Muscle layer of colon (tissue), 2 donors: Measurements from ENCODE around the gene GNL2.
"Not testable (repeated sequence)": the region's sequence is repeated elsewhere in the genome, so short reads cannot be mapped to it uniquely, and the experiment has no call there.

Experiments
- H3K27ac ChIP-seq: one replicate; pipeline ENCODE4 v1.7.0; 2013; ENCODE audit warnings: low read depth, mild to moderate bottlenecking, low read length, moderate library complexity
- H3K27me3 ChIP-seq, 2 donors: one replicate each; pipeline ENCODE4 v1.7.0; 2013; ENCODE audit warnings: low read length in 2 of 2, mild to moderate bottlenecking in 2 of 2; ENCODE audit not compliant: insufficient read depth in 2 of 2, control insufficient read depth in 1 of 2
- H3K36me3 ChIP-seq: one replicate; pipeline ENCODE4 v1.7.0; 2013; ENCODE audit warnings: mild to moderate bottlenecking, low read length; ENCODE audit not compliant: insufficient read depth
- H3K4me1 ChIP-seq: one replicate; pipeline ENCODE4 v1.7.0; 2013; ENCODE audit warnings: mild to moderate bottlenecking, low read length; ENCODE audit not compliant: insufficient read depth
- H3K4me3 ChIP-seq, 2 donors: one replicate each; pipeline ENCODE4 v1.7.0; 2013; ENCODE audit warnings: low read length in 2 of 2, low read depth in 1 of 2, mild to moderate bottlenecking in 1 of 2, moderate library complexity in 1 of 2
- H3K9ac ChIP-seq: one replicate; pipeline ENCODE4 v1.7.0; 2013; ENCODE audit warnings: low read length
- H3K9me3 ChIP-seq: one replicate; pipeline ENCODE4 v1.7.0; 2013; ENCODE audit warnings: mild to moderate bottlenecking, low read length
- donor health status: abdominal sarcoma.
- donor health status: Adenocarcinoma of cecum.

GNL2 gene

DNA sequence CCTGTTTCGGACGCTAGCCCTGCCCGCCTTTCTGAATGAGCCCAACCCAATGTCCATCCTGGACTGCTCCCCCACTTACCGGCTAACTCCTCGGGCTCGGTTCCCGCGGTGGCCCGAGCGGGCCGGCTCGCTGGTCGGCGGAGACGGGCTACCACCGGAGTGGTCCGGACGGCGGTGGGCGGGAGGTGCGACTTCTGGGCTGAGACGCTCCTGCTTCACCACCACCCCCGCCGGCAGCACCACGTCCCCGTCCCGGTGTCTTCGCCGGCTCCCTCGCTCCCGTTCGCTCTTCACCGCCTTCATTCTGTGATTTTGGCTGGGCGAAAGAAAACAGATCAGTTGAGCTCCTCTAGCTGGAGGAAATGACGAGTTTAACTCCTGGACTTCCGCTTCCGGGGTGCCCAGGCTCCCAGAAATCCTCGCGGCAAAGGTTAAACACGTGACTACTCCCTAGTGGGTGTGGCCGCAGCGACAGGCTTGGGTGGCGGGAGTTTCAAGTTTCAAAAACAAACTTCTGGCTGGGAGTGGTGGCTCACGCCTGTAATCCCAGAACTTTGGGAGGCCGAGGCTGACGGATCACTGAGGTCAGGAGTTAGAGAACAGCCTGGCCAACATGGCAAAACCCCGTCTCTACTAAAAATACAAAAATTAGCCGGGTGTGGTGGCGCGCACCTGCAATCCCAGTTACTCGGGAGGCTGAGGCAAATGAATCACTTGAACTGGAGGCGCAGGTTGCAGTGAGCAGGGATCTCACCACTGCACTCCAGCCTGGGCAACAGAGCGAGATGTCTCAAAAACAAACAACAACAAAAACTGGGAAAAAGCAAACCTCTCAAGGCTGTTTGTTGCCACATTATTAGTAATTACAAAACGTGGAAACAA lies 41.6 kb downstream of the GNL2 start, which contains the start of gene SNIP1:
Gene SNIP1 (minus strand): TSS at position 367 of the 882 bp plus-strand sequence. CDS start 64 bp downstream, at position 303.
- Histone ChIP-seq H3K4me3 (peak within 1 kb of the TSS; percentile 36 to 96), H3K4me1 (peaks cover 35% of the 10 kb centered on the region), H3K27ac (peak within 1 kb of the TSS; percentile 62), H3K9me3 (no peaks in the 10 kb centered on the region), H3K27me3 (no peaks in the 10 kb centered on the region), H3K9ac (peak within 1 kb of the TSS; percentile 82), H3K36me3 (peaks cover 19% of the 10 kb centered on the region)

DNA sequence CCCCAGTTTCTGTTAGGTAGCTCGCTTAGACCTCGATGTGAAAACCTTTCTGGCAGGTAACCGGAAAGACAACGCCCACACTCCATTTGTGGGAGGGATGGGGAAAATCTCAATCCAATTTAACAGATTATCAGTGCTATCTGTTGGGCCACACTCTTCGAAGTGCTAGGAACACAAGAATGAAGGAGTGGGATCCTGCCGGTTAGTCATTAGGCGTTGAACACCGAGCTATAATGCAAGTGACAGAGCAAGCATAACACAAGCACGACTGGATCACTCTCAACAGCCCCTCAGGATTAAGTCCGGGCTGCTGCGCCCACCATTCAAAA lies 42.2 kb downstream of the GNL2 start:
- H3K27ac ChIP-seq = peak overlapping the region; percentile 62

DNA sequence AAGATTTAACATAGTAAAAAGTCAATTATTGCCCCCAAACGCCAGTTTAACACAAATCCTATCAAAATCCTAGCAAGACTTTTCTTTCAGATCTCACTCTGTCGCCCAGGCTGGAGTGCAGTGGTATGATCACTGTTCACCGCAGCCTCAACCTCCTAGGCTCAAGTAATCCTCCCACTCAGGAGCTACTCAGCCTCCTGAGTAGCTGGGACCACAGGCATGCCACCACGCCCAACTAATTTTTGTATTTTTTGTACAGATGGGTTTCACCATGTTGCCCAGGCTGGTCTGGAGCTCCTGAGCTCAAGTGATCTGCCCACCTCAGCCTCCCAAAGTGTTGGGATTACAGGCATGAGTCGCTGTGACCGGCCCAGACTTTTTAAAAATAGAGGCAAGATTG lies 46.4 kb downstream of the GNL2 start:
- Histone ChIP-seq H3K4me3 (no peak overlapping the region), H3K4me1 (peaks cover 16% of the 10 kb centered on the region), H3K9me3 (no peaks in the 10 kb centered on the region), H3K27me3 (no peaks in the 10 kb centered on the region), H3K27ac (no peak overlapping the region), H3K36me3 (peaks cover 37% of the 10 kb centered on the region), H3K9ac (no peak overlapping the region)

More for the DNA sequence above, 42.2 kb downstream of the GNL2 start:
- Histone ChIP-seq H3K4me1 (peaks cover 35% of the 10 kb centered on the region), H3K27me3 (no peaks in the 10 kb centered on the region), H3K9me3 (no peaks in the 10 kb centered on the region), H3K36me3 (peaks cover 20% of the 10 kb centered on the region), H3K4me3 (peak overlapping the region; percentile 36 to 96), H3K9ac (peak overlapping the region; percentile 82)

DNA sequence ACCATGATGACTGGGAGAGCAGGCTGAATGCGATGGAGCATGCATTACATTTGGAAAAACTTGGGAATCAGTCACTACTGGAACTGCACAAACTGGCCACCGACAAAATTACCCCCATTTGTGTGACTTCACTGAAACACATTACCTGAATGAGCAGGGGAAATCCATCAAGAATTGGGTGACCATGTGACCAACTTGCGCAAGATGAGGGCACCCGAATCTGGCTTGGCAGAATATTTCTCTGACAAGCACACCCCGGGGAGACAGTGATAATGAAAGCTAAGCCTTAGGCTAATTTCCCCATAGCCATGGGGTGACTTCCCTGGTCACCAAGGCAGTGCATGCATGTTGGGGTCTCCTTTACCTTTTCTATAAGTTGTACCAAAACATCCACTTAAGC lies 50.7 kb downstream of the GNL2 start:
- H3K4me3 ChIP-seq = no peak overlapping the region
- H3K27me3 ChIP-seq = no peaks in the 10 kb centered on the region
- peaks cover 41% of the 10 kb centered on the region for H3K36me3 ChIP-seq
- no peaks in the 10 kb centered on the region for H3K4me1 ChIP-seq
- H3K9ac ChIP-seq = no peak overlapping the region
- no peak overlapping the region for H3K27ac ChIP-seq
- no peaks in the 10 kb centered on the region for H3K9me3 ChIP-seq

DNA sequence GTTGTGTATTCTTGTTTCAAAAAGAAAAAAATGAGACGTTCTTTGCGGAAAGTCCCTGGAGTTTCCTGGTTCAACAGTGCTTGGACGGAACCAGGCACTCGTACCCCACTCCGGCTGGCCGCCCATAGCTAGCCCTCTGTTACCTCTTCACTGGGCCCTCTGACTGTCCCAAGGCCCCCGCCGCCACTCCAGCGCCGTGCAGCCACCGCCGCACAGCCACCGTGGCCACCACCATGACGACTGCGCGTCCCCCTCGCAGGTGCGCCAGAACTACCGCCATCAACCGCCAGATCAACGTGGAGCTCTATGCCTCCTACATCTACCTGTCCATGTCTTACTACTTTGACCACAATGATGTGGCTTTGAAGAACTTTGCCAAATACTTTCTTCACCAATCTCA lies 51.2 kb downstream of the GNL2 start:
- Histone ChIP-seq H3K9me3 (no peaks in the 10 kb centered on the region), H3K36me3 (peaks cover 40% of the 10 kb centered on the region), H3K4me1 (no peaks in the 10 kb centered on the region), H3K27me3 (no peaks in the 10 kb centered on the region), H3K9ac (no peak overlapping the region), H3K4me3 (no peak overlapping the region), H3K27ac (no peak overlapping the region)

DNA sequence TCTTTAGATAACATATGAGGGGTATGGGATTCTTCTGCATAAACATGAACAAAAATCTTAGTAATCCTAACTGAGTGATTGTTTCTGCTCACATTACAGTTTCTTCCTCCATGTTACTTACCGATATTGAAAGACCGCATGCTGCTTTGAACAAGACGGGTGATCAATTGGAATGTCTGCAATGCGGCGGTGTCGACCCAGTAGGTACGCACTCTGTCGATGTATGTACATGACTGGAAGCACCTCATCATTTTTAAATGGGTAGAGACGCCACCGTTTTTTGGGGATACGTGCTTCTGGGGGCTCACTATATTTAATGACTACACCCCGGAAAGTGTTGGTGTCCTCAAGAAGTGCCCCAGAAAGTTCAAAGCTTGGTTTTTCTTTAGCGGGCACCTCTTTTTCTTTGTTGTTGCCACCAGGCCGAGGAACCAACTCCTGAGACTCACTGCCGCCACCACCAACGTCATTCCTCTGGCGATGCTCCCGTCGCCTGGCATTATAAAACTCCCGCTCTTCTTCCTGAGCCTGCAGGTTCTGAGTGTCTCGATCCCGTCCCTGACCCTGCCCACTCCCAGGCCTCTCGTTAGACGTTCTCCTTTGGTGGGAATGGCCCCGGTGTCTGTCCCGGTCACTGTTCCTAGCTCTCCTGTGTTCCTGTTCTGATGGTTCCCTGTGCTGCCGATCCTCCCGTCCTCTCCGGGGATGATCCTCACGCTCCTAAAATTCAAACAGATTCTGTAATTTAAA lies 55.5 kb downstream of the GNL2 start:
- no peak overlapping the region for H3K4me3 ChIP-seq
- H3K36me3 ChIP-seq = peaks cover 63% of the 10 kb centered on the region
- no peaks in the 10 kb centered on the region for H3K4me1 ChIP-seq
- no peaks in the 10 kb centered on the region for H3K9me3 ChIP-seq
- no peak overlapping the region for H3K9ac ChIP-seq
- no peak overlapping the region for H3K27ac ChIP-seq
- no peaks in the 10 kb centered on the region for H3K27me3 ChIP-seq

DNA sequence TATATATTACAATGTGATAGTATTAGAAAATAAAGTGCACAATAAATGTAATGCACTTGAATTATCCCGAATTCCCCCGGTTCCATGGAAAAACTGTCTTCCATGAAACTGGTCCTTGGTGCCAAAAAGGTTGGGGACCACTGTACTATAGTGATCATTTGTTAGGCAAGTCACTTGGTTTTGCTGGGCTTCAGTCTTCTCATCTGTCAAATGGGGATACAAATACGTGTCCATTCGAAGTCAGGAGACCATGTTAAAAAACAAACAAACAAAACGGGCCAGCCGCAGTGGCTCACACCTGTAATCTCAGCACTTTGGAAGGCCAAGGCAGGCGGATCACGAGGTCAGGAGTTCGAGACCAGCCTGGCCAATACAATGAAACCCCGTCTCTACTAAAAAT lies 56.6 kb downstream of the GNL2 start:
- not testable (repeated sequence) for H3K4me3 ChIP-seq, H3K27ac ChIP-seq, H3K27me3 ChIP-seq, H3K9me3 ChIP-seq, H3K9ac ChIP-seq, H3K4me1 ChIP-seq
- H3K36me3 ChIP-seq = peaks cover 53% of the 10 kb centered on the region

DNA sequence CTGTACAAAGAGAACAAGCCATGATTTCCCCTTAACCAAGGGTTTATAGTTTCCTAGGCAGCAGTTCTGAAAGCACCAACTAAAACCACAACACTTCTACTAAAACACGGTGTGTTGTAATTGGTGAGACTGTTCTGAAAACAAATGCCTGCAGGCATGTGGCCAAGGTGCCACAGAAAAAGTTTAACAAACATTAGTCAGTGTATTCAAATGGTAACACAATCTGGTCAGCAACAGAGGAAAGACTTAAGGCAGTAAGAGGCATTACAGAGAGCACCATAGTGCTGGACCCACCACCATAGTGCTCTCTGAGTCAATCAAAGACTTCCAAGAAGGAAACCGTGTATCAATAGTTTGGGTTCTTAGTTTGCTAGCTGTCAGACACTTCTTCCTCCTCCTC lies 58.4 kb downstream of the GNL2 start:
- Histone ChIP-seq H3K4me1 (peaks cover 13% of the 10 kb centered on the region), H3K9ac (no peak overlapping the region), H3K27me3 (no peaks in the 10 kb centered on the region), H3K9me3 (no peaks in the 10 kb centered on the region), H3K27ac (no peak overlapping the region), H3K4me3 (no peak overlapping the region), H3K36me3 (peaks cover 48% of the 10 kb centered on the region)

DNA sequence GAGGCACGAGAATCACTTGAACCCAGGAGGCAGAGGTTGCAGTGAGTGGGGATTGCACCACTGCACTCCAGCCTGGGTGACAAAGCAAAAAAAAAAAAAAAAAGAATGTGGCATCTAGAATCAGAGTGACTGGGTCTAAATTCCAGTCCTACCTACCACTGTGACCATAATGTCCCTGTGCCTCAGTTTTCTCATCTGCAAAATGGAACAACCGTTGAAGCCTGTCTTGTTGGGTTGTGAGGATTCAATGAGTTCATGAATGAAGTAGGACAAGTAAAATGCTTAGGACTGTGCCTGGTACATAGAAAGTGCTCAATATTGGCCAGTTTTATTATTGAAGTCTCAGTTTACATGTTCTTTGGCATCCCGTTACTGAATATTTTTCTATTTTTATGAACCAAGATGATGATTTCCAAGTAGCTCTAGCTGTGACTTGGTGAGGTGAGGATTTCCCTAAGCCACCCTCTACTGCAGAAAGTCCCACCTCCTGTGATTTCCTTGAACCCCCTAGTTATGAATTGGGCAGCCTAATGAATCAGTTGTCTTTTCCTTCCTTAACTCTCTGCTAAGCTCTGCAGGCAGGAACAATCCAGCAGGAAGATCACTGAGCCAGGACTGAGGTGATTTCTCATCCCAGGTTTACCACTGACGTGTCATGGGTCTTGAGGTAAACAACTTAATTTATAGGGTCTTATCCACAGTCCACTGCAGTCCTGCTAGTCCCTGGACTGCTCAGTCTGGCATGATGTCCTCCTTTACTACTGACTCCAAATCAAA lies 62.2 kb downstream of the GNL2 start:
- Histone ChIP-seq H3K9me3 (no peaks in the 10 kb centered on the region), H3K4me1 (peaks cover 13% of the 10 kb centered on the region), H3K27ac (no peak overlapping the region), H3K4me3 (no peak overlapping the region), H3K36me3 (peaks cover 25% of the 10 kb centered on the region), H3K9ac (no peak overlapping the region), H3K27me3 (no peaks in the 10 kb centered on the region)

DNA sequence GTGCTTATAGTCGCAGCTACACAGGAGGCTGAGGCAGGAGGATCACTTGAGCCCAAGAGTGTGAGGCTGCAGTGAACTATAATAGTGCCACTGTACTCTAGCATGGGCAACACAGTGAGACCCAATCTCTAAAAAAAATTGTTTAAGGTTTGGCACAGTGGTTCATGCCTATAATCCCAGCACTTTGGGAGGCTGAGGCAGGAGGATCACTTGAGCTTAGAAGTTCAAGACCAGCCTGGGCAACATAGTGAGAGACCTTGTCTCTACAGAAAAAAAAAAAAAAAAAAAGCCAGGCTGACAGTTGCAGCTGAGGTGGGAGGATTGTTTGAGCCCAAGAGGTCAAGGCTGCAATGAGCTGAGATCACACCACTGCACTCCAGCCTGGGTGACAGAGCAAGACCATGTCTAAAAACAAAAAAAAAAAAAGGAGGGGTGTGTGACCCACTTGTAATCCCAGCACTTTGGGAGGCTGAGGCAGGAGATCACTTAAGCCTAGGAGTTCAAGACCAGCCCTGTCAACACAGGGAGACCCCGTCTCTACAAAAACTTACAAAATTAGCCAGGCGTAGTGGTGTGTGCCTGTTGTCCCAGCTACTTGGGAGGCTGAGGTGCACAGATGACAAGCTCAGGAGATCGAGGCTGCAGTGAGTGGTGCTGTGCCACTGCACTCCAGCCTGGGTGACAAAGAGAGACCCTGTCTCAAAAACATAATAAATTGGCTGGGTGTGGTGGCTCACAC lies 63.1 kb downstream of the GNL2 start:
- not testable (repeated sequence) for H3K9me3 ChIP-seq, H3K9ac ChIP-seq

DNA sequence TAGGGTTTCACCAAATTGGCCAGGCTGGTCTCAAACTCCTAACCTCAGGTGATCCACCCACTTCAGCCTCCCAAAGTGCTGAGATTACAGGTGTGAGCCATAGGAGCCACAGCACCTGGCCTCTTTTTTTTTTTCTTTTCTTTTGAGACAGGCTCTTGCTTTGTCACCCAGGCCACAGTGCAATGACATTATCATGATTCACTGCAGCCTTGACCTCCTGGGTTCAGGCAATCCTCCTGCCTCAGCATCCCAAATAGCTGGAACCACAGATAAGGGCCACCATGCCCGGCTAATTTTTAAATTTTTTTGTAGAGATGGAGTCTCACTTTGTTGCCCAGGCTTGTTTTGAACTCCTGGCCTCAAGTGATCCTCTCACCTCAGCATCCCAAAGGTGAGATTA lies 65.8 kb downstream of the GNL2 start:
- H3K36me3 ChIP-seq, H3K9ac ChIP-seq, H3K27ac ChIP-seq, H3K9me3 ChIP-seq, H3K4me3 ChIP-seq, H3K27me3 ChIP-seq: not testable (repeated sequence)
- peaks cover 13% of the 10 kb centered on the region for H3K4me1 ChIP-seq

More for the DNA sequence above, 63.1 kb downstream of the GNL2 start:
- not testable (repeated sequence) for H3K4me3 ChIP-seq, H3K27me3 ChIP-seq, H3K27ac ChIP-seq
- Histone ChIP-seq H3K36me3 (peaks cover 17% of the 10 kb centered on the region), H3K4me1 (peaks cover 13% of the 10 kb centered on the region)
